ENCODE measurements around the gene FEV. TPM values are rescaled to one million over a fixed set of nuclear protein-coding genes. Genes with fewer than 3 reads are reported as not detected.
A peak's percentile ranks its signal among the peaks of the same experiment; 100 is the strongest.

FEV gene
- total RNA-seq, 1 donor = not detected

GRCh38 chr2:218988650-218989049, 3.7 kb upstream of the FEV start:
- no peak overlapping the region for H2AFZ ChIP-seq (ENCODE audit: low read length)
- DNase-seq (ENCODE audit: insufficient read length, low spot score, missing footprints) = peak; percentile 50
- TF ChIP-seq CTCF (IDR thresholded peaks at IDR 0.05; ENCODE audit: extremely low read depth, low read depth, low read length) = no peak
- H3K27ac ChIP-seq (ENCODE audit: low read depth, low read length) = no peak overlapping the region
- no peak overlapping the region for H3K4me3 ChIP-seq (ENCODE audit: insufficient read depth, low read length)
- H4K20me1 ChIP-seq (ENCODE audit: insufficient read depth, low read length) = peaks cover 3% of the 10 kb centered on the region
- no peaks in the 10 kb centered on the region for H3K36me3 ChIP-seq (ENCODE audit: insufficient read depth, low read length)
- no peak overlapping the region for H3K4me2 ChIP-seq (ENCODE audit: insufficient read depth, low read length)
- H3K9me3 ChIP-seq (ENCODE audit: low read depth, low read length) = no peaks in the 10 kb centered on the region
- H3K79me2 ChIP-seq (ENCODE audit: insufficient read depth, low read length) = no peaks in the 10 kb centered on the region
- peaks cover 2% of the 10 kb centered on the region for H3K4me1 ChIP-seq (ENCODE audit: insufficient read depth, low read length)
- H3K27me3 ChIP-seq (ENCODE audit: insufficient read depth, low read length) = peaks cover 95% of the 10 kb centered on the region

GRCh38 chr2:218988164-218988563, 3.2 kb upstream of the FEV start:
- no peak for TF ChIP-seq CTCF (IDR thresholded peaks at IDR 0.05; ENCODE audit: extremely low read depth, low read depth, low read length)
- no peaks in the 10 kb centered on the region for H3K79me2 ChIP-seq (ENCODE audit: insufficient read depth, low read length)
- H3K27me3 ChIP-seq (ENCODE audit: insufficient read depth, low read length) = peaks cover 95% of the 10 kb centered on the region
- peak; percentile 77 for DNase-seq (ENCODE audit: insufficient read length, low spot score, missing footprints)
- peaks cover 3% of the 10 kb centered on the region for H4K20me1 ChIP-seq (ENCODE audit: insufficient read depth, low read length)
- H3K27ac ChIP-seq (ENCODE audit: low read depth, low read length) = no peak overlapping the region
- H3K4me2 ChIP-seq (ENCODE audit: insufficient read depth, low read length) = no peak overlapping the region
- H3K36me3 ChIP-seq (ENCODE audit: insufficient read depth, low read length) = no peaks in the 10 kb centered on the region
- H2AFZ ChIP-seq (ENCODE audit: low read length) = no peak overlapping the region
- H3K4me1 ChIP-seq (ENCODE audit: insufficient read depth, low read length) = no peaks in the 10 kb centered on the region
- H3K9me3 ChIP-seq (ENCODE audit: low read depth, low read length) = no peaks in the 10 kb centered on the region
- H3K4me3 ChIP-seq (ENCODE audit: insufficient read depth, low read length) = no peak overlapping the region

- Histone ChIP-seq H3K79me2 (ENCODE audit: insufficient read depth, low read length) (no peaks in the 10 kb centered on the region), H3K4me3 (ENCODE audit: insufficient read depth, low read length) (no peak overlapping the region), H2AFZ (ENCODE audit: low read length) (no peak overlapping the region), H3K4me1 (ENCODE audit: insufficient read depth, low read length) (no peaks in the 10 kb centered on the region), H4K20me1 (ENCODE audit: insufficient read depth, low read length) (peaks cover 3% of the 10 kb centered on the region), H3K27ac (ENCODE audit: low read depth, low read length) (no peak overlapping the region), H3K9me3 (ENCODE audit: low read depth, low read length) (no peaks in the 10 kb centered on the region), H3K4me2 (ENCODE audit: insufficient read depth, low read length) (no peak overlapping the region), H3K27me3 (ENCODE audit: insufficient read depth, low read length) (peaks cover 95% of the 10 kb centered on the region), H3K36me3 (ENCODE audit: insufficient read depth, low read length) (no peaks in the 10 kb centered on the region)
- no peak for TF ChIP-seq CTCF (IDR thresholded peaks at IDR 0.05; ENCODE audit: extremely low read depth, low read depth, low read length)
- peak; percentile 80 for DNase-seq (ENCODE audit: insufficient read length, low spot score, missing footprints)
Measured at GRCh38 chr2:218986148-218986761, 1.3 kb upstream of the FEV start.

GRCh38 chr2:218985325-218986091, 524 bp upstream of the FEV start:
- Histone ChIP-seq H3K4me1 (ENCODE audit: insufficient read depth, low read length) (no peaks in the 10 kb centered on the region), H3K9me3 (ENCODE audit: low read depth, low read length) (no peaks in the 10 kb centered on the region), H3K79me2 (ENCODE audit: insufficient read depth, low read length) (no peaks in the 10 kb centered on the region), H4K20me1 (ENCODE audit: insufficient read depth, low read length) (peaks cover 3% of the 10 kb centered on the region), H3K27me3 (ENCODE audit: insufficient read depth, low read length) (peaks cover 93% of the 10 kb centered on the region), H3K36me3 (ENCODE audit: insufficient read depth, low read length) (no peaks in the 10 kb centered on the region), H3K27ac (ENCODE audit: low read depth, low read length) (no peak overlapping the region), H2AFZ (ENCODE audit: low read length) (no peak overlapping the region), H3K4me2 (ENCODE audit: insufficient read depth, low read length) (no peak overlapping the region), H3K4me3 (ENCODE audit: insufficient read depth, low read length) (no peak overlapping the region)
- no peak for TF ChIP-seq CTCF (IDR thresholded peaks at IDR 0.05; ENCODE audit: extremely low read depth, low read depth, low read length)
- DNase-seq (ENCODE audit: insufficient read length, low spot score, missing footprints) = peak; percentile 82

All from osteoblast (primary cell).